OCI-M2 (cell line): ENCODE measurements around the gene STPG2.

Experiments used
- DNase-seq: peaks from one replicate; lab custom pipeline; 2025; ENCODE audit not compliant: unreplicated experiment; lab: John Stamatoyannopoulos, UW

The STPG2 gene

GRCh38 chr4:97525236-97525635 lies 618.0 kb downstream of the STPG2 start:
- DNase-seq, result no peak

DNA sequence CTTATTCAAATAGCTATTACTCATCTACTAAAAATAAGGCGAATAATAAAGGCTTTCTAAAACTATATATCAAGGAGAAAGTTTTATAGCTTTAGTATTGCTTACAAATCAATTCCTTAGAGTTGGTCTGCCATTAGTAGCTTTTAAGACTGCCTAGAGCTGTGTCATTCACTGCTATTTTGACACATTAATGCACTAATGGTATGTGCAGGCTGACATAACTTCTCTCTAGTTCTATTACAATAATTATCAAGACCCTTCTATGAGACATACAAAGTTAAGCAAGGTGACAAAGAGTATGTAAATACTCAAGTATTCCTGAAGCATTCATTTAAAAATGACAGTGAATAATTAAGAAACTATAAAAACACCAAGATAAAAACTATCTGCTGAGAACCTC lies 625.3 kb downstream of the STPG2 start:
- DNase-seq, result no peak

DNA sequence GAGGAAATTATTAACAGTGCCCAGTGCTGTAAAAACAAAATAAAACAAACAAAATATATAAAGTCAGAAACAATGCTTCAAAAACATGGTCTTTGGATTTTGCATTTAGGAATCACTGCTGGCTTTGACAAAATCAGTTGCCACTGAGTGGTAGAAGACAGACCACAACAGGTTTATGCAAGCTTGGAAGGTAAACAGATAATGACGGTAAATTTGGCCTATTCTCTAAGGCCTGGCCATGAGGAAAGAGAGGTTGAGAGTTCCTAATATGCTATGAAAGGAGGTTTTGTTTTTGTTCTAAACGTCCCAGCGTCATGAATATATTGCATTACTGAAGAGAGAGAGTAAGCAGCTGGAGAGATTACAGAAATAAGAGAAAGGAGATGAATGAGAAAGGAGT lies 629.4 kb downstream of the STPG2 start:
- DNase-seq, result no peak
